ENCODE measurements around the gene RNF7. TPM values are rescaled to one million over a fixed set of nuclear protein-coding genes. Genes with fewer than 3 reads are reported as not detected.
A peak's percentile ranks its signal among the peaks of the same experiment; 100 is the strongest.

RNF7 gene
- polyA plus RNA-seq, 1 donor (not counting 4 experiments of a cell fraction or from before 2014, with no cell fraction given) = 96.5 TPM

GRCh38 chr3:141737678-141738021, 448 bp upstream of the RNF7 start:
- Histone ChIP-seq H3K27me3 (ENCODE audit: control insufficient read depth, extremely low read depth, insufficient read depth, low read length) (no peaks in the 10 kb centered on the region), H3K9me3 (ENCODE audit: control insufficient read depth, low read depth, low read length) (no peaks in the 10 kb centered on the region), H3K9ac (ENCODE audit: control insufficient read depth, extremely low read depth, insufficient read depth, low read length) (peak overlapping the region; percentile 71), H2AFZ (ENCODE audit: control insufficient read depth, low read length) (peak overlapping the region; percentile 99), H3K9me1 (ENCODE audit: control insufficient read depth, extremely low read depth, insufficient read depth, low read length) (peaks cover 2% of the 10 kb centered on the region), H4K20me1 (ENCODE audit: control insufficient read depth, extremely low read depth, insufficient read depth, low read length) (peaks cover 8% of the 10 kb centered on the region), H3K4me3 (ENCODE audit: control insufficient read depth in 2 of 3, extremely low read depth in 1 of 3, insufficient read depth in 2 of 3, low read depth in 1 of 3, low read length in 3 of 3) (peak overlapping the region in 2 of 3 experiments; percentile 57 to 99), H3K36me3 (ENCODE audit: control insufficient read depth in 2 of 2, extremely low read depth in 1 of 2, insufficient read depth in 2 of 2, low read length in 2 of 2) (peaks cover 0 to 3% of the 10 kb centered on the region in 2 experiments), H3K27ac (ENCODE audit: control insufficient read depth, insufficient read depth, low read length) (peak overlapping the region; percentile 75), H3K4me2 (ENCODE audit: control insufficient read depth, extremely low read depth, insufficient read depth, low read depth, low read length) (peak overlapping the region; percentile 89), H3K4me1 (ENCODE audit: control insufficient read depth, extremely low read depth, insufficient read depth, low read length) (peaks cover 17% of the 10 kb centered on the region), H3K79me2 (ENCODE audit: control insufficient read depth, insufficient read depth, low read length) (peaks cover 44% of the 10 kb centered on the region)
- FAIRE-seq = peak; percentile 36
- TF ChIP-seq CTCF (optimal IDR thresholded peaks at IDR 0.05 in 1 of 3, IDR thresholded peaks at IDR 0.05 in 1 of 3, conservative IDR thresholded peaks at IDR 0.05 in 1 of 3; ENCODE audit: extremely low read depth in 1 of 3, insufficient read depth in 2 of 3, low read length in 3 of 3) = no peak
- no peak for TF ChIP-seq EZH2 (IDR thresholded peaks at IDR 0.05; ENCODE audit: low read length)
- DNase-seq (ENCODE audit: low read depth, low spot score) = no peak
- dilution Hi-C loops (cut with MboI; ENCODE audit: extremely low pct_ligation_motif_present, low sequenced_read_pairs) = no loop called here

GRCh38 chr3:141738891-141739363, 829 bp downstream of the RNF7 start:
- peak; percentile 71 for FAIRE-seq
- DNase-seq (ENCODE audit: low read depth, low spot score) = no peak

More at GRCh38 chr3:141738891-141739363, 829 bp downstream of the RNF7 start:
- Histone ChIP-seq H4K20me1 (ENCODE audit: control insufficient read depth, extremely low read depth, insufficient read depth, low read length) (peaks cover 8% of the 10 kb centered on the region), H3K27me3 (ENCODE audit: control insufficient read depth, extremely low read depth, insufficient read depth, low read length) (no peaks in the 10 kb centered on the region), H3K9me1 (ENCODE audit: control insufficient read depth, extremely low read depth, insufficient read depth, low read length) (peaks cover 2% of the 10 kb centered on the region), H3K9me3 (ENCODE audit: control insufficient read depth, low read depth, low read length) (no peaks in the 10 kb centered on the region), H3K27ac (ENCODE audit: control insufficient read depth, insufficient read depth, low read length) (peak overlapping the region; percentile 97), H3K79me2 (ENCODE audit: control insufficient read depth, insufficient read depth, low read length) (peaks cover 56% of the 10 kb centered on the region), H3K4me3 (ENCODE audit: control insufficient read depth in 2 of 3, extremely low read depth in 1 of 3, insufficient read depth in 2 of 3, low read depth in 1 of 3, low read length in 3 of 3) (peak overlapping the region; percentile 89 to 99 (median 91)), H3K4me1 (ENCODE audit: control insufficient read depth, extremely low read depth, insufficient read depth, low read length) (peaks cover 20% of the 10 kb centered on the region), H2AFZ (ENCODE audit: control insufficient read depth, low read length) (peak overlapping the region; percentile 99), H3K4me2 (ENCODE audit: control insufficient read depth, extremely low read depth, insufficient read depth, low read depth, low read length) (peak overlapping the region; percentile 90), H3K9ac (ENCODE audit: control insufficient read depth, extremely low read depth, insufficient read depth, low read length) (peak overlapping the region; percentile 96), H3K36me3 (ENCODE audit: control insufficient read depth in 2 of 2, extremely low read depth in 1 of 2, insufficient read depth in 2 of 2, low read length in 2 of 2) (peaks cover 3 to 6% of the 10 kb centered on the region in 2 experiments)
- dilution Hi-C loops (cut with MboI; ENCODE audit: extremely low pct_ligation_motif_present, low sequenced_read_pairs) = no loop called here
- TF ChIP-seq EZH2 (IDR thresholded peaks at IDR 0.05; ENCODE audit: low read length) (no peak), CTCF (optimal IDR thresholded peaks at IDR 0.05 in 1 of 3, IDR thresholded peaks at IDR 0.05 in 1 of 3, conservative IDR thresholded peaks at IDR 0.05 in 1 of 3; ENCODE audit: extremely low read depth in 1 of 3, insufficient read depth in 2 of 3, low read length in 3 of 3) (no peak)

Measured in keratinocyte (primary cell).